RWPE2 (cell line): ENCODE data around the gene TNPO1.

Experiments used
- ATAC-seq: fragments of 200-7000 bp; cut with Tn5 transposase; 3 replicates; pipeline ENCODE4 v1.9.1; 2021; ENCODE audit warnings: low read depth
- DNase-seq: peaks from one replicate; pipeline ENCODE4 v3.0.0-alpha.2; 2020; ENCODE audit warnings: low spot score
- H3K27ac ChIP-seq: fragments of 450-650 bp; 2 replicates; pipeline ENCODE4 v1.5.1; 2017; ENCODE audit warnings: mild to moderate bottlenecking; ENCODE audit not compliant: poor library complexity, severe bottlenecking
- H3K27me3 ChIP-seq: fragments of 250-450 bp; sonication (Bioruptor Pico); 2 replicates; pipeline ENCODE4 v1.5.1; 2021; ENCODE audit warnings: mild to moderate bottlenecking, moderate library complexity; ENCODE audit not compliant: insufficient read depth, poor library complexity, severe bottlenecking
- H3K36me3 ChIP-seq: fragments of 250-450 bp; sonication (Bioruptor Pico); 2 replicates; pipeline ENCODE4 v1.5.1; 2020; ENCODE audit warnings: low read depth, mild to moderate bottlenecking, moderate library complexity
- H3K4me1 ChIP-seq: fragments of 250-450 bp; sonication (Bioruptor Pico); 2 replicates; pipeline ENCODE4 v1.5.1; 2021; ENCODE audit warnings: mild to moderate bottlenecking, moderate library complexity; ENCODE audit not compliant: insufficient read depth, poor library complexity, severe bottlenecking
- H3K4me3 ChIP-seq: fragments of 250-450 bp; sonication (Bioruptor Pico); 2 replicates; pipeline ENCODE4 v1.5.1; 2021; ENCODE audit warnings: mild to moderate bottlenecking, moderate library complexity; ENCODE audit not compliant: severe bottlenecking
- H3K9me3 ChIP-seq: fragments of 250-450 bp; sonication (Bioruptor Pico); 2 replicates; pipeline ENCODE4 v1.5.1; 2021; ENCODE audit warnings: mild to moderate bottlenecking, moderate library complexity; ENCODE audit not compliant: severe bottlenecking
- CTCF ChIP-seq: fragments of 450-650 bp; IDR thresholded peaks from one replicate; pipeline ENCODE4 v1.5.1; 2017; ENCODE audit warnings: mild to moderate bottlenecking, moderate library complexity; ENCODE audit not compliant: poor library complexity, severe bottlenecking

The TNPO1 gene

GRCh38 chr5:72956324-72957140 lies 140.1 kb downstream of the TNPO1 start:
- Histone ChIP-seq H3K27ac (peak overlapping the region; percentile 89), H3K4me1 (peaks cover 40% of the 10 kb centered on the region), H3K4me3 (peak overlapping the region; percentile 85), H3K36me3 (peaks cover 7% of the 10 kb centered on the region; the same call in 1 of the 2 replicates), H3K9me3 (no peaks in the 10 kb centered on the region), H3K27me3 (no peaks in the 10 kb centered on the region)
- DNase-seq (peak; percentile 70), ATAC-seq (peak; percentile 24)
- TF ChIP-seq CTCF, result no peak

GRCh38 chr5:72957337-72957736 lies 140.9 kb downstream of the TNPO1 start:
- H3K4me3 ChIP-seq, result peak overlapping the region; percentile 85
- H3K4me1 ChIP-seq, result peaks cover 32% of the 10 kb centered on the region
- no peaks in the 10 kb centered on the region for H3K27me3 ChIP-seq
- no peak for ATAC-seq
- no peaks in the 10 kb centered on the region for H3K9me3 ChIP-seq
- TF ChIP-seq CTCF, result no peak
- H3K27ac ChIP-seq, result peak overlapping the region; percentile 89
- no peak for DNase-seq
- peaks cover 11% of the 10 kb centered on the region for H3K36me3 ChIP-seq

- Histone ChIP-seq H3K4me1 (peaks cover 15% of the 10 kb centered on the region), H3K27ac (no peak overlapping the region), H3K9me3 (no peaks in the 10 kb centered on the region), H3K36me3 (peaks cover 11% of the 10 kb centered on the region), H3K4me3 (no peak overlapping the region), H3K27me3 (no peaks in the 10 kb centered on the region)
- DNase-seq (no peak), ATAC-seq (no peak)
- no peak for TF ChIP-seq CTCF
These were observed 142.8 kb downstream of the TNPO1 start for GRCh38 chr5:72959257-72959656.
